GM12872 (cell line): ENCODE results near the gene GLRX5.

Experiments
- CTCF ChIP-seq: IDR thresholded peaks from 3 replicates; pipeline ENCODE4 v1.5.1; 2011; ENCODE audit warnings: low read depth, mild to moderate bottlenecking, low read length, moderate library complexity; ENCODE audit not compliant: insufficient read depth

The GLRX5 gene

GRCh38 chr14:95548328-95548929 is 13.6 kb downstream of the GLRX5 start:
- no peak for TF ChIP-seq CTCF

- no peak for TF ChIP-seq CTCF
Observed at GRCh38 chr14:95549656-95550585, 15.1 kb downstream of the GLRX5 start.

GRCh38 chr14:95551435-95551834 is 16.6 kb downstream of the GLRX5 start:
- no peak for TF ChIP-seq CTCF

- no peak for TF ChIP-seq CTCF
Observed at GRCh38 chr14:95553141-95553540, 18.3 kb downstream of the GLRX5 start.

- TF ChIP-seq CTCF, result no peak
Observed at GRCh38 chr14:95555053-95555452, 20.2 kb downstream of the GLRX5 start.

- TF ChIP-seq CTCF, result no peak
Observed at GRCh38 chr14:95557291-95557690, 22.4 kb downstream of the GLRX5 start.

- no peak for TF ChIP-seq CTCF
Observed at GRCh38 chr14:95557832-95558231, 23.0 kb downstream of the GLRX5 start.
